Embryonic facial prominence (tissue), 1 donor: Measurements from ENCODE around the gene ABCB6.

Source experiments
- DNase-seq: peaks from one replicate; pipeline ENCODE4 v3.0.0-alpha.2; 2016; ENCODE audit errors: extremely low spot score

ABCB6 gene

GRCh38 chr2:219168932-219169331, 49.8 kb downstream of the ABCB6 start:
- no peak for DNase-seq

GRCh38 chr2:219168526-219168925, 50.2 kb downstream of the ABCB6 start:
- no peak for DNase-seq

GRCh38 chr2:219167997-219168396, 50.8 kb downstream of the ABCB6 start:
- no peak for DNase-seq

GRCh38 chr2:219165058-219165911, 53.5 kb downstream of the ABCB6 start:
- DNase-seq, result no peak

- DNase-seq, result no peak
These were observed 55.6 kb downstream of the ABCB6 start for GRCh38 chr2:219163156-219163555.

- DNase-seq, result no peak
These were observed 57.7 kb downstream of the ABCB6 start for GRCh38 chr2:219161097-219161496.

GRCh38 chr2:219160186-219161017, 58.4 kb downstream of the ABCB6 start, which contains the start of gene NHEJ1:
Gene NHEJ1, minus strand, starts transcription at chr2:219160815. Its CDS starts 2,453 bp downstream, at chr2:219158362.
- peak; percentile 76 for DNase-seq
